ENCODE measurements around the gene MAPKAPK3.

Gene MAPKAPK3

GRCh38 chr3:50620420-50620819 is 3.5 kb downstream of the MAPKAPK3 start:
- Histone ChIP-seq H4K91ac (ENCODE audit: low read depth, low read length) (no peak overlapping the region), H3K4me3 (ENCODE audit: low read depth, low read length) (no peak overlapping the region), H3K79me1 (ENCODE audit: low read length) (peaks cover 3% of the 10 kb centered on the region), H2AK5ac (ENCODE audit: low read length) (no peak overlapping the region), H2BK120ac (ENCODE audit: insufficient read depth, low read length, poor library complexity) (no peak overlapping the region), H2AFZ (ENCODE audit: insufficient read depth, low read length, poor library complexity) (no peak overlapping the region), H3K79me2 (ENCODE audit: control insufficient read depth, insufficient read depth, low read length, poor library complexity) (peaks cover 6% of the 10 kb centered on the region), H3K36me3 (ENCODE audit: control insufficient read depth in 1 of 2, insufficient read depth in 2 of 2, low read length in 2 of 2) (no peaks in the 10 kb centered on the region), H3K23ac (ENCODE audit: low read length) (no peak overlapping the region), H3K4me1 (ENCODE audit: control insufficient read depth in 1 of 2, insufficient read depth in 2 of 2, low read length in 2 of 2) (peaks cover 18 to 22% of the 10 kb centered on the region in 2 experiments), H3K4me2 (ENCODE audit: low read length) (no peak overlapping the region), H4K8ac (ENCODE audit: low read depth, low read length) (no peak overlapping the region), H3K18ac (ENCODE audit: low read length) (no peak overlapping the region), H3K27ac (ENCODE audit: low read depth, low read length) (no peak overlapping the region), H3K9ac (ENCODE audit: low read length) (no peak overlapping the region), H3K14ac (ENCODE audit: low read length) (no peak overlapping the region), H3K9me3 (ENCODE audit: insufficient read depth, low read depth, low read length) (peaks cover 1% of the 10 kb centered on the region), H3K4ac (ENCODE audit: low read depth, low read length) (no peak overlapping the region), H3K27me3 (ENCODE audit: insufficient read depth, low read length) (no peaks in the 10 kb centered on the region), H2BK5ac (ENCODE audit: low read depth, low read length, poor library complexity) (no peak overlapping the region), H4K12ac (ENCODE audit: low read depth, low read length) (no peak overlapping the region), H2BK12ac (ENCODE audit: low read length) (no peak overlapping the region)
- WGBS (ENCODE audit: extremely low coverage, insufficient coverage, insufficient read length): no CpG with 5 or more reads among the region's 1 CpG
- no peak for DNase-seq

GRCh38 chr3:50620820-50621219 is 3.9 kb downstream of the MAPKAPK3 start:
- WGBS (ENCODE audit: extremely low coverage, insufficient coverage, insufficient read length): no CpG with 5 or more reads among the region's 4 CpGs

GRCh38 chr3:50622881-50623280 is 5.9 kb downstream of the MAPKAPK3 start:
- Histone ChIP-seq H2BK120ac (ENCODE audit: insufficient read depth, low read length, poor library complexity) (no peak overlapping the region), H2AFZ (ENCODE audit: insufficient read depth, low read length, poor library complexity) (no peak overlapping the region), H3K4me2 (ENCODE audit: low read length) (no peak overlapping the region), H3K36me3 (ENCODE audit: control insufficient read depth in 1 of 2, insufficient read depth in 2 of 2, low read length in 2 of 2) (no peaks in the 10 kb centered on the region), H3K27me3 (ENCODE audit: insufficient read depth, low read length) (no peaks in the 10 kb centered on the region), H4K8ac (ENCODE audit: low read depth, low read length) (no peak overlapping the region), H4K91ac (ENCODE audit: low read depth, low read length) (no peak overlapping the region), H4K12ac (ENCODE audit: low read depth, low read length) (no peak overlapping the region), H3K23ac (ENCODE audit: low read length) (no peak overlapping the region), H3K18ac (ENCODE audit: low read length) (no peak overlapping the region), H3K9ac (ENCODE audit: low read length) (no peak overlapping the region), H3K14ac (ENCODE audit: low read length) (no peak overlapping the region), H3K4me1 (ENCODE audit: control insufficient read depth in 1 of 2, insufficient read depth in 2 of 2, low read length in 2 of 2) (peaks cover 18 to 20% of the 10 kb centered on the region in 2 experiments), H2BK5ac (ENCODE audit: low read depth, low read length, poor library complexity) (no peak overlapping the region), H3K79me1 (ENCODE audit: low read length) (no peaks in the 10 kb centered on the region), H3K9me3 (ENCODE audit: insufficient read depth, low read depth, low read length) (peaks cover 3% of the 10 kb centered on the region), H2BK12ac (ENCODE audit: low read length) (no peak overlapping the region), H3K79me2 (ENCODE audit: control insufficient read depth, insufficient read depth, low read length, poor library complexity) (peaks cover 2% of the 10 kb centered on the region), H3K4ac (ENCODE audit: low read depth, low read length) (no peak overlapping the region), H2AK5ac (ENCODE audit: low read length) (no peak overlapping the region), H3K4me3 (ENCODE audit: low read depth, low read length) (no peak overlapping the region), H3K27ac (ENCODE audit: low read depth, low read length) (no peak overlapping the region)
- no CpG with 5 or more reads among the region's 3 CpGs for WGBS (ENCODE audit: extremely low coverage, insufficient coverage, insufficient read length)
- no peak for DNase-seq

More at GRCh38 chr3:50620820-50621219, 3.9 kb downstream of the MAPKAPK3 start:
- Histone ChIP-seq H4K12ac (ENCODE audit: low read depth, low read length) (no peak overlapping the region), H3K14ac (ENCODE audit: low read length) (no peak overlapping the region), H3K9me3 (ENCODE audit: insufficient read depth, low read depth, low read length) (peaks cover 1% of the 10 kb centered on the region), H3K4me3 (ENCODE audit: low read depth, low read length) (no peak overlapping the region), H3K27ac (ENCODE audit: low read depth, low read length) (no peak overlapping the region), H3K36me3 (ENCODE audit: control insufficient read depth in 1 of 2, insufficient read depth in 2 of 2, low read length in 2 of 2) (no peaks in the 10 kb centered on the region), H3K79me2 (ENCODE audit: control insufficient read depth, insufficient read depth, low read length, poor library complexity) (peaks cover 6% of the 10 kb centered on the region), H3K18ac (ENCODE audit: low read length) (no peak overlapping the region), H2BK120ac (ENCODE audit: insufficient read depth, low read length, poor library complexity) (no peak overlapping the region), H3K4me2 (ENCODE audit: low read length) (no peak overlapping the region), H2AFZ (ENCODE audit: insufficient read depth, low read length, poor library complexity) (no peak overlapping the region), H2BK12ac (ENCODE audit: low read length) (no peak overlapping the region), H3K27me3 (ENCODE audit: insufficient read depth, low read length) (no peaks in the 10 kb centered on the region), H3K79me1 (ENCODE audit: low read length) (peaks cover 3% of the 10 kb centered on the region), H4K91ac (ENCODE audit: low read depth, low read length) (no peak overlapping the region), H2BK5ac (ENCODE audit: low read depth, low read length, poor library complexity) (no peak overlapping the region), H2AK5ac (ENCODE audit: low read length) (no peak overlapping the region), H3K4me1 (ENCODE audit: control insufficient read depth in 1 of 2, insufficient read depth in 2 of 2, low read length in 2 of 2) (peaks cover 18 to 22% of the 10 kb centered on the region in 2 experiments), H3K23ac (ENCODE audit: low read length) (no peak overlapping the region), H3K4ac (ENCODE audit: low read depth, low read length) (no peak overlapping the region), H3K9ac (ENCODE audit: low read length) (no peak overlapping the region), H4K8ac (ENCODE audit: low read depth, low read length) (no peak overlapping the region)
- DNase-seq: no peak

GRCh38 chr3:50623840-50624474 is 7.0 kb downstream of the MAPKAPK3 start:
- H4K12ac ChIP-seq (ENCODE audit: low read depth, low read length): no peak overlapping the region
- H3K36me3 ChIP-seq (ENCODE audit: control insufficient read depth in 1 of 2, insufficient read depth in 2 of 2, low read length in 2 of 2): no peaks in the 10 kb centered on the region
- no peak overlapping the region for H3K4me3 ChIP-seq (ENCODE audit: low read depth, low read length)
- no peak overlapping the region for H3K9ac ChIP-seq (ENCODE audit: low read length)
- DNase-seq: no peak
- no peak overlapping the region for H3K4ac ChIP-seq (ENCODE audit: low read depth, low read length)
- peak overlapping the region; percentile 15 for H3K18ac ChIP-seq (ENCODE audit: low read length)
- no peak overlapping the region for H4K8ac ChIP-seq (ENCODE audit: low read depth, low read length)
- H2AK5ac ChIP-seq (ENCODE audit: low read length): no peak overlapping the region
- no peak overlapping the region for H4K91ac ChIP-seq (ENCODE audit: low read depth, low read length)
- H3K4me2 ChIP-seq (ENCODE audit: low read length): no peak overlapping the region
- H3K27me3 ChIP-seq (ENCODE audit: insufficient read depth, low read length): no peaks in the 10 kb centered on the region
- H3K14ac ChIP-seq (ENCODE audit: low read length): no peak overlapping the region
- no peak overlapping the region for H2AFZ ChIP-seq (ENCODE audit: insufficient read depth, low read length, poor library complexity)
- no peaks in the 10 kb centered on the region for H3K79me1 ChIP-seq (ENCODE audit: low read length)
- no peak overlapping the region for H3K23ac ChIP-seq (ENCODE audit: low read length)
- peaks cover 3% of the 10 kb centered on the region for H3K9me3 ChIP-seq (ENCODE audit: insufficient read depth, low read depth, low read length)
- H3K4me1 ChIP-seq (ENCODE audit: control insufficient read depth in 1 of 2, insufficient read depth in 2 of 2, low read length in 2 of 2): peaks cover 14 to 17% of the 10 kb centered on the region in 2 experiments
- peaks cover 2% of the 10 kb centered on the region for H3K79me2 ChIP-seq (ENCODE audit: control insufficient read depth, insufficient read depth, low read length, poor library complexity)
- WGBS (ENCODE audit: extremely low coverage, insufficient coverage, insufficient read length): no CpG with 5 or more reads among the region's 6 CpGs
- no peak overlapping the region for H3K27ac ChIP-seq (ENCODE audit: low read depth, low read length)
- no peak overlapping the region for H2BK5ac ChIP-seq (ENCODE audit: low read depth, low read length, poor library complexity)
- H2BK12ac ChIP-seq (ENCODE audit: low read length): peak overlapping the region; percentile 6
- no peak overlapping the region for H2BK120ac ChIP-seq (ENCODE audit: insufficient read depth, low read length, poor library complexity)
